ENCODE results near the gene RBMS1. TPM values are rescaled to one million over a fixed set of nuclear protein-coding genes. Genes with fewer than 3 reads are reported as not detected.

The RBMS1 gene
- total and polyA plus RNA-seq, 2 donors (not counting 1 experiment from before 2014, with no cell fraction given) = 18.0 to 36.7 TPM

DNA sequence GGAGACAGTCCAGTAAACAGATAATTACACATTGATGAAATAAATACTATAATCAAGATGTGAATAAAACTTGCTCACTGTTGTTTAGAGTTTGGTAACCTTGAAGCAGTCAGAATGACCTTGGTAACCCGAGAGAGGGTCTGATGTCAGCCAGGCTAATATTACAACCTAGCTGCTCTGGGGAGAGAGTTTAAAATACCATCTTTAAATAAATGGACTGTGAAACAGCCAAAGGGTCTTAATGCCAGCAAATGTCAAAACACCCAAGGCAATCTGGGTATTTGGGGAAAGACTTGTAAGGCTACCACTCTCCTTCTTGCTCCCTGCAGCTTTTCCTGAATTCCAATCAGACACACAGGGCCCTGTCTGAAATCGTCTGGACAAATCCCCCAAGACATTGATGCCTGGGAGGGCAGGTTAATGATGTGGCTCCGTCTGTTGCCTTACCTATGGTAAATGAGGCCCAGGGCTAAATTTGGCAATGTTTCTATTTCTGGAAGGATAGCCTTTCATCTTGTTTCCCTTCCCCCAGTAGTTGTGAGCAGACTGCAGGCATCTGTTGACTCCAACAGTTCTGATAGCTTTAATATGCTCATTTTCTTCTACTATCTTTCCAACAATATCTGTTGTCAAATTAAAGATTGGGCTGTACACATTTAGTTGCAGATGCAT, 250.6 kb downstream of the RBMS1 start:
- no peaks in the 10 kb centered on the region for H3K36me3 ChIP-seq (replicated peaks in 1 of 2; ENCODE audit: control extremely low read depth in 1 of 2, control insufficient read depth in 1 of 2, extremely low read depth in 1 of 2, insufficient read depth in 2 of 2, low read length in 1 of 2)
- DNase-seq (no peak), ATAC-seq (ENCODE audit: low read depth) (no peak)
- intact Hi-C loops (cut with micrococcal nuclease) = no loop called here
- Mint-ChIP-seq H3K27ac (no peak overlapping the region), H3K27me3 (peaks cover 2% of the 10 kb centered on the region), H3K9me3 (ENCODE audit: insufficient read depth) (no peaks in the 10 kb centered on the region), H3K4me3 (no peak overlapping the region), H3K4me1 (no peaks in the 10 kb centered on the region)
- H3K4me2 ChIP-seq (replicated peaks; ENCODE audit: low read depth, low read length, poor library complexity, severe bottlenecking) = no peak overlapping the region
- no peak overlapping the region for H3K9ac ChIP-seq (ENCODE audit: low read length)
- no CpG with 5 or more reads among the region's 3 CpGs for WGBS (ENCODE audit: insufficient coverage)
- CTCF ChIA-PET = interaction anchor here (0.9 kb wide), 1 partner anchor 9 kb away, joined by 5 read pairs; no protein-coding TSS in a partner anchor
- H3K9me3 ChIP-seq (ENCODE audit: control extremely low read depth in 1 of 3, control insufficient read depth in 2 of 3, insufficient read depth in 1 of 3, low read length in 2 of 3) = no peaks in the 10 kb centered on the region
- POLR2A ChIA-PET = no interaction called here
- no peak overlapping the region for H2AFZ ChIP-seq (ENCODE audit: insufficient read depth, low read depth, low read length, poor library complexity, severe bottlenecking)
- H3K79me2 ChIP-seq (ENCODE audit: control insufficient read depth, insufficient read depth, low read length) = no peaks in the 10 kb centered on the region
- peaks cover 0 to 3% (median 0%) of the 10 kb centered on the region in 4 experiments for H3K27me3 ChIP-seq (replicated peaks in 1 of 4; ENCODE audit: control extremely low read depth in 1 of 4, control insufficient read depth in 3 of 4, insufficient read depth in 4 of 4, low read length in 3 of 4)
- TF ChIP-seq EZH2 (IDR thresholded peaks at IDR 0.05; ENCODE audit: borderline replicate concordance, insufficient read depth, low read depth, low read length, poor library complexity, severe bottlenecking) = no peak
- TF ChIP-seq, protein P1, sequence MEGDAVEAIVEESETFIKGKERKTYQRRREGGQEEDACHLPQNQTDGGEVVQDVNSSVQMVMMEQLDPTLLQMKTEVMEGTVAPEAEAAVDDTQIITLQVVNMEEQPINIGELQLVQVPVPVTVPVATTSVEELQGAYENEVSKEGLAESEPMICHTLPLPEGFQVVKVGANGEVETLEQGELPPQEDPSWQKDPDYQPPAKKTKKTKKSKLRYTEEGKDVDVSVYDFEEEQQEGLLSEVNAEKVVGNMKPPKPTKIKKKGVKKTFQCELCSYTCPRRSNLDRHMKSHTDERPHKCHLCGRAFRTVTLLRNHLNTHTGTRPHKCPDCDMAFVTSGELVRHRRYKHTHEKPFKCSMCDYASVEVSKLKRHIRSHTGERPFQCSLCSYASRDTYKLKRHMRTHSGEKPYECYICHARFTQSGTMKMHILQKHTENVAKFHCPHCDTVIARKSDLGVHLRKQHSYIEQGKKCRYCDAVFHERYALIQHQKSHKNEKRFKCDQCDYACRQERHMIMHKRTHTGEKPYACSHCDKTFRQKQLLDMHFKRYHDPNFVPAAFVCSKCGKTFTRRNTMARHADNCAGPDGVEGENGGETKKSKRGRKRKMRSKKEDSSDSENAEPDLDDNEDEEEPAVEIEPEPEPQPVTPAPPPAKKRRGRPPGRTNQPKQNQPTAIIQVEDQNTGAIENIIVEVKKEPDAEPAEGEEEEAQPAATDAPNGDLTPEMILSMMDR (IDR thresholded peaks at IDR 0.05) = no peak
- H4K20me1 ChIP-seq (ENCODE audit: control insufficient read depth, insufficient read depth, low read length, poor library complexity, severe bottlenecking) = no peaks in the 10 kb centered on the region
- no peak overlapping the region for H3K27ac ChIP-seq (ENCODE audit: low read length in 2 of 2)
- no peak overlapping the region for H3K4me3 ChIP-seq (ENCODE audit: control extremely low read depth in 1 of 5, extremely low read depth in 1 of 5, insufficient read depth in 1 of 5, low read depth in 2 of 5, low read length in 4 of 5)
- H3K4me1 ChIP-seq (ENCODE audit: control insufficient read depth in 2 of 2, insufficient read depth in 2 of 2, low read length in 2 of 2) = no peaks in the 10 kb centered on the region
